SK-MEL-5 (cell line): Measurements from ENCODE around the gene KDM7A. TPM values are rescaled to one million over a fixed set of nuclear protein-coding genes. Genes with fewer than 3 reads are reported as not detected.
"Not testable (repeated sequence)": the region's sequence is repeated elsewhere in the genome, so short reads cannot be mapped to it uniquely, and the experiment has no call there.

Source experiments
- DNase-seq: peaks from one replicate; pipeline ENCODE4 v3.0.0-alpha.2; 2016; ENCODE audit warnings: low read depth, low spot score
- in situ Hi-C: cut with HindIII; loops from 2 replicates; pipeline ENCODE4 v1.10.0; 2016; ENCODE audit warnings: low sequenced_read_pairs, high pct_unique_total_duplicates, low pct_unique_long_range_greater_than_20kb
- total RNA-seq: library from RNA; depleted of rRNA; stranded (reverse); fragments of >200 nt; shearing (Covaris generic); gene quantifications from 2 replicates; pipeline ENCODE4 v1.2.3, GENCODE V29; 2014

KDM7A gene
- total RNA-seq, 1 experiment from 2014 or later = 5.3 TPM

- in situ Hi-C loops = no loop called here
These were observed 2.6 kb downstream of the KDM7A start for GRCh38 chr7:140174217-140174616.

DNA sequence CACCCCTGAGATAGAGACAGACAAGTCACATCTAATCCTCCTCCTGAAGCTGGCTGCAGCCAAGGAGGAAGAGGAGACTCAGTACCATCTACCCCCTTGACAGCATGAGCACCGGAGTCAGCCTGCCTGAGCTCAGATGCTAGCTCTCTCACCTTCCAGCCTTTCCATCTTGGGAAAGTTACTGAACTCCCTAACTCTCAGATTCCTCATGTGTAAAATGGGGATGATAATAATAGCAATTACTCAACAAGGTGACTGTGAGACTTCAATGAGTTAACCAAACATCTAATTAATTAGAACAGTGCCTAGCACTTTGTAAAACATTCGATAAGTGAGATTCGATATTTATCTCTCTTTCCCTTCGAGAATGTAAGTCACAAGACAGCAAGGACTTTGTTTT, 6.4 kb downstream of the KDM7A start:
- in situ Hi-C loops = no loop called here
- DNase-seq = no peak

More at GRCh38 chr7:140174217-140174616, 2.6 kb downstream of the KDM7A start:
- no peak for DNase-seq

DNA sequence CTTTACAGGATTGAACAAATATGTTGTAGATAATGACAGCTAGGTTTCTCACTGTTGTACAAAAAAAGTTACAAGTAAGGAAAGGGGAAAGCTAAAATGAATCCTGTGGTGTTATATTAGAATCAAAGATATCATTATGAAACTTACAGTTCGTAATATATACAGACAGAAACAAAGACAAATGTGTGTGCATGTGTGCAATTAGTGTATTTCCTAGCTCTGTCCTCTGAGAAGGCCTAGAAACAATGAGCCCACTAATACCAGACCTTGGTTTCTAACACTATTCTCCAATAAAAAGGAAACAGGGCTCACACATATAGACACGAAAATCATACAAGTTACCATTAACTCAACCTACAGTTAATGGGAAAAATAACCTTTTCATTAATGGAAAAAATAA, 8.0 kb downstream of the KDM7A start:
- in situ Hi-C loops = no loop called here
- DNase-seq = peak; percentile 22

- in situ Hi-C loops = no loop called here
- no peak for DNase-seq
These were observed 11.4 kb downstream of the KDM7A start for GRCh38 chr7:140165422-140165821.

- in situ Hi-C loops, DNase-seq: not testable (repeated sequence)
These were observed 14.7 kb downstream of the KDM7A start for GRCh38 chr7:140162081-140162480.

DNA sequence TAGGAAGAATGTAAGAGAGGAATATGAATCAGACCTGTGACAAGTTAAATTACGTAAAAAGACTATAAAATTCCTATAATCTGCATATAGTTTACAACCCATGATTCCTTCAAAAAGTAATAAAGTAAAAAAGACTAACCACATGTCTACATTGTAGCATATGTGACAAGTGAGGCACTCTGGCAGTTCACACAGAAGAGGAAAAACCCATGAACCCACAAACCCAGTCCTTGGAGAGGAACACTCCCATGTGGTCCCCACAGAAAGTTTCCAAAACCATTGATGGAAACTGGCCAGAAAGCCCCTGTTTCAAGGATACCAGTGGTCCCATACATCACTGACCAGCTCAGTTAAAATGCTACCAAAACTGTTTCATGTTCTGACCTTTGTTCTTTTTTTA, 15.7 kb downstream of the KDM7A start:
- in situ Hi-C loops = no loop called here

GRCh38 chr7:140160308-140160707, 16.5 kb downstream of the KDM7A start:
- in situ Hi-C loops = no loop called here
- DNase-seq = no peak

More for the DNA sequence above, 15.7 kb downstream of the KDM7A start:
- no peak for DNase-seq

GRCh38 chr7:140159497-140159896, 17.3 kb downstream of the KDM7A start:
- in situ Hi-C loops = no loop called here
- no peak for DNase-seq

DNA sequence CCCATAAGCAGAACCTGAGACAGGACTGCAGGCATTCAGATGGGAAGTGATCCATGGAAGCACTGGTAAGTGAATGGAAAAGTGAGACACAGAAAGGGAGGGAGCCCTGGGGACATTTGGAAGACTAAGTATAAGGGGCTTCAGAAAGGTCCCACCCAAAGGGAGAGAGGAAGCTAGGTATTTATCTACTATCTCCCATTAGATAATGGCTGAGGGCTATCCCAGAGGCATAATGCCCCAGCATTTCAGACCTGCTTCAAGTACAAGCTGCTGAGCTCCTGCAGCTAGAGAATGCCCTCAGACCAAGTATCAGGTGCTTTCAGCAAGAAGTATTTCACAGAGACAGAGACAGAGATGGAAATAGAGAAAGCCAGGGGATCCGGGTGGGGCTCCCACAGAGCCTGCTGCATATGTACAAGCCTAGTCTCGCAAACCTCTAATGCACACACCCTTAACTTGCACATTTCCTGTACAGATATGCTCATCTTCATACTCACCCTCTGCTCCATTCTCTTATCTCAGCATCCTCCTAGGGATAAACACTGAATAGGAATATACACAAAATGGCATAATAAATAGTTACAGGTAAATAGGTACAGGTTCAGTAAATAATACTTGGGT, 20.2 kb downstream of the KDM7A start:
- in situ Hi-C loops = no loop called here
- no peak for DNase-seq

DNA sequence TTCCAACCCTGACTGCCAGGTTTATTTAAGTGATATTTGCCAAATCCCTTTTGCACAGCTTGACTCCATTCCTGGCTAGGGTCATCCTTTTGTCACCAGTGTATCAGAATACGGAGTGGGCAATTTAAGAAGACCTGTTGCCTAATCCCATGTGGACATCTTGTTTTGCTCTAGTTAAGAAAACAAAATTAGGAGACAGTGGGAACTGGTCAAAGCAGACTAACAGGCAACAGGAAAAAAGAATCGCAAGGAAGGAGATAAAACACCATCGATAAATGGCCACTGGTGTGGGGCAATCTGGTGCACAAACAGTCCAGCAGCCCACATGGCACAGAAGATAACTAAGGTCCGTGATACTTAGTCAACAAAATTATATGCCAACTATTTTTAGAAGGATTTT, 21.4 kb downstream of the KDM7A start:
- in situ Hi-C loops = no loop called here
- no peak for DNase-seq

DNA sequence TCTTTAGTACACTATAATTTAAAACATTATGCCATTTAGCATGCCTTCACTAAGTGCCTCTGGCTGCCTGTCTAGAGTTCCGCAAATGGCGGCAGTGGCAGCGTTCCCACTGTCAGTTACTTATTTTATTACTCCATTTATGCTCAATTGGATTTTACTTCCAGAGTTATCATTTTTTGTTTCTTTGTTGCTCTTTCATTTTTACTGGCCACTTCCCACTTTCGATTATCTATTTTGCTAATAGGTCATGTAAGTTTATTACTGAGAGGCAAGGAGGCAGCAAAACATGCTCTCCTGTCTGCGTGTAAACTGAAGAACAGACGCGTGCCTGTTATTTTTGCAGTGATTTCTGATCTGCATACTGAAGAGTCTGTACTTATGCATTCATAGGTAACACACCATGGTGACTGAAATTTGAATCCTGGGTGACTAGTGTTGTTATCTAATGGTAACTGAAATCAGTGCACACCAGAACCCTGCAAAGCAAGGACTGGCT, 23.1 kb downstream of the KDM7A start:
- in situ Hi-C loops = no loop called here

GRCh38 chr7:140146574-140146973, 30.2 kb downstream of the KDM7A start:
- in situ Hi-C loops = no loop called here
- no peak for DNase-seq

More for the DNA sequence above, 23.1 kb downstream of the KDM7A start:
- DNase-seq = no peak

DNA sequence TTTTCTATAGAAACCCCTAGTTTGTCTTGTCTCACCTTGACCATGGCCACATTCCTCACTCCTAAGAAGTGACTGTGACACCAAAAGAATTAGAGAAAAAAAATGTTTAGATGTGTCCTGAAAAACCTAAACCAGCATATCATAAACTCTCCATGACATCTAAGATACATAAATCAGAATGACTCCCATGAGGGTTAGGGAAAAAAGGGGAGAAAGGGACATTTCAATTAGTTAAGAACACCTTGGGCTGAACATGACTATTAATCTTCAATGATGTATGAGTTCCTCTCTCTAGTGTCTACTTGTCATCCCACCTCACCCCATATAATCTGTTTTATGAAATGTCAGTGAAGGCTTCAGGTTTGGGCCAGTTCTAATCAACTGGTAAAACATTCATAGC, 31.1 kb downstream of the KDM7A start:
- in situ Hi-C loops = no loop called here
- no peak for DNase-seq

- in situ Hi-C loops = no loop called here
- no peak for DNase-seq
These were observed 32.0 kb downstream of the KDM7A start for GRCh38 chr7:140144821-140145220.

DNA sequence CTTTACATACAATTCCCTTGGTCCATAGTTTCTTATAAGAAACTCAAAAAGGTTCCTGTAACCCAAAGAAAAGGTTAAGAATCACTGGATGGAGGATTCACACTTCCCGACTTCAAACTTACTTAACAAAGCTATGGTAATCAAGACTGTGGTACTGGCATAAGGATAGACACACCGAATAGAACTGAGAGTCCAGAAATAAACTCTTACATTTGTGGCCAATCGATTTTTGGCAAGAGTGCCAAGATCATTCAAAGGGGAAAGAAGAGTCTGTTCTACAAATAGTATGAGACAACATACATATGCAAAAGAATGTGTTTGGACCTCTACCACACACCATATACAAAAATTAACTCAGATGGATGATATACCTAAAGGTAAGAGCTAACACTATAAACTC, 32.8 kb downstream of the KDM7A start:
- DNase-seq = no peak
- in situ Hi-C loops = no loop called here

- in situ Hi-C loops = no loop called here
- DNase-seq = no peak
These were observed 34.8 kb downstream of the KDM7A start for GRCh38 chr7:140142031-140142430.

GRCh38 chr7:140141256-140141655, 35.5 kb downstream of the KDM7A start:
- no peak for DNase-seq
- in situ Hi-C loops = no loop called here

DNA sequence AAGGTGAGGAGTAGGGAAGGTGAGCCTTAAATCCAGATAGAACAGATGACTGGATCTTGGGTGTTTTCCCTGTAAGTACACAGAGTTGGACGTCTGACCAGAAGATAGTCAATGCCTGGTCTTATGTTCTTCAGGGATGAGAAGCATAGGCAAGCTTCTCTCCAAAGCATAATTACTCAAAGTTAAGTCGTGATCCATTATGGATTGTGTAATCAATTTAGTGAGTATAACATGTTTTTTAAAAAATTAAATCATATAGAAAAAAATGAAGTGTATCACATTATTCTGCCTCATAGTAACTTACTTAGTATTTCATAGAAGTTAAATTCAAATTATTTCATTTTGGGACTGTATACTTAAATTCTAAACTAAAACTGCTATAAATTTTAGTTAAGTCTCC, 39.7 kb downstream of the KDM7A start:
- in situ Hi-C loops = no loop called here
- no peak for DNase-seq

DNA sequence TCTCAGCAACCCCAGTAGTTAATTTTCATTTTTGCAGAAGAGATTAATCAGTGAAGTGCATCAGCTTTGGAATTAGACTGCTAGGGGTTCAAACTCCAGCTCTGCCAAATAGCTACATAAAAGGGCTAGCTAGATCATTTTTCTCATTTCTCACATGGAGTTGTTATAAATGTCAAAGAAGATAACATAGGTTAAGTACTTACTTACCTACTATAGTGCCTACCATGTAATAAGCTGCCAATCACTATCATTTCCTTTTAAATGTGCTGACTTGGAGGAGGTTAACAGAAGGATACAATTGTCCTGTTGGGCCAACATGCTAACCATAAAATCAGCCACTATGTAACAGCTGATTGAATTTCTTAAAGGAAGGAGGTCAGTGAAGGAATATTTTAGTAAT, 40.7 kb downstream of the KDM7A start:
- in situ Hi-C loops = no loop called here
- no peak for DNase-seq

DNA sequence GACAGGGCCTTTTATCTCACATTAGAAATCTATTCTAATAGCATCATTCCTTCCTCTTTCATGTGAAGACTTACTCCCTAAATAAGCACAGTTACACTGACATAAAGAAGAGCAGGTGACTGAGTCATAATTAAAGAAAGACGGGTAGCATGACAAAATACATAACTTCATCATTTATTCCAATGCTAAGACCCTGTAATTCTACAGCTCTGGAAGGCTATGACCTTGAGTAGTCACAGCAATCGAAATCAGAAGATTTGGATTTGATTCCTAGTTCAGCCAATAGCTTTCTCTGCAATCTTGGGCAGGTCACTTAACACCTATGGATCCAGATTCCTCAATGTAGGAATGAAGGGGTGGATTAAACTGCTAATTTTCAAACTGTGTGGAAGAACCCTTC, 42.7 kb downstream of the KDM7A start:
- no peak for DNase-seq
- in situ Hi-C loops = no loop called here
